Measurements from ENCODE around the gene SPAG16.

GRCh38 chr2:213451542-213452239 is 167.4 kb downstream of the SPAG16 start:
- TF ChIP-seq CTCF (IDR thresholded peaks at IDR 0.05 in 8 of 11, conservative IDR thresholded peaks at IDR 0.05 in 3 of 11) (no peak), POLR2A (IDR thresholded peaks at IDR 0.05) (no peak), POLR2AphosphoS5 (IDR thresholded peaks at IDR 0.05) (no peak)

Measured in spleen (tissue), 7 donors.